Small intestine (tissue), 7 donors: ENCODE measurements around the gene ARL5C. TPM values are rescaled to one million over a fixed set of nuclear protein-coding genes. Genes with fewer than 3 reads are reported as not detected.

ENCODE experiments used
- DNase-seq, 2 donors: peaks; one replicate each; pipeline versions ENCODE4 v3.0.0 to v3.0.0-alpha.2; 2013
- FAIRE-seq: peaks from 2 replicates; lab custom pipeline; 2012; peaks lifted over from hg19 to GRCh38; lab: Jason Lieb, UNC
- H3K27ac ChIP-seq, 3 donors: one replicate each; pipeline ENCODE4 v1.5.1; 2013; ENCODE audit warnings: low read length in 2 of 3, mild to moderate bottlenecking in 2 of 3, control low read depth in 1 of 3, inconsistent platforms in 1 of 3, low read depth in 1 of 3, moderate library complexity in 1 of 3
- H3K27me3 ChIP-seq, 3 donors: one replicate each; pipeline ENCODE4 v1.6.1; 2013; ENCODE audit warnings: low read length in 3 of 3, inconsistent platforms in 1 of 3; ENCODE audit not compliant: control insufficient read depth in 3 of 3, insufficient read depth in 3 of 3
- H3K36me3 ChIP-seq, 3 donors: one replicate each; pipeline ENCODE4 v1.6.1; 2013; ENCODE audit warnings: low read length in 3 of 3, inconsistent platforms in 1 of 3, low read depth in 1 of 3, mild to moderate bottlenecking in 1 of 3, moderate library complexity in 1 of 3; ENCODE audit not compliant: control insufficient read depth in 3 of 3, insufficient read depth in 2 of 3
- H3K4me1 ChIP-seq, 3 donors: one replicate each; pipeline ENCODE4 v1.6.1; 2013; ENCODE audit warnings: low read length in 2 of 3, inconsistent platforms in 1 of 3, low read depth in 1 of 3, mild to moderate bottlenecking in 1 of 3, moderate library complexity in 1 of 3; ENCODE audit not compliant: control insufficient read depth in 3 of 3, insufficient read depth in 2 of 3
- H3K4me3 ChIP-seq, 3 donors: one replicate each; pipeline ENCODE4 v1.5.1; 2013; ENCODE audit warnings: low read length in 3 of 3, control low read depth in 1 of 3, inconsistent platforms in 1 of 3, low read depth in 1 of 3, mild to moderate bottlenecking in 1 of 3, moderate library complexity in 1 of 3
- H3K9me3 ChIP-seq, 2 donors: one replicate each; pipeline ENCODE4 v1.6.1; 2013; ENCODE audit warnings: low read depth in 1 of 2, low read length in 1 of 2; ENCODE audit not compliant: control insufficient read depth in 2 of 2, insufficient read depth in 1 of 2
- WGBS, 3 donors: extraction: QIAGEN DNeasy Blood & Tissue Kit; methylation state at CpG; one replicate each; pipeline ENCODE4 v1.1.7; 2013; 5-methylcytosine and 5-hydroxymethylcytosine counted together
- polyA plus RNA-seq, 4 donors: library from polyadenylated mRNA; stranded (reverse) in 3 of 4; unstranded in 1 of 4; fragments of 200-250 nt in 3 of 4; fragments of 120-200 nt in 1 of 4; gene quantifications; one replicate each; pipeline versions ENCODE4 v1.2.1 to v1.2.3, GENCODE V29; 2013
- donor health status: healthy with polysubstance abuse.
- donor health status: control.
- donor health status: control.
- donor health status: Bipolar disorder and iron deficiency.
- donor health status: healthy.

Gene ARL5C
- polyA plus RNA-seq, 4 donors, result 0.06 TPM; not detected in 3

- Histone ChIP-seq H3K27me3 (peaks cover 0 to 34% (median 0%) of the 10 kb centered on the region in 3 donors), H3K27ac (no peak overlapping the region), H3K36me3 (no peaks in the 10 kb centered on the region), H3K4me3 (no peak overlapping the region), H3K9me3 (no peaks in the 10 kb centered on the region), H3K4me1 (peaks cover 0 to 10% (median 0%) of the 10 kb centered on the region in 3 donors)
- FAIRE-seq (no peak), DNase-seq (no peak)
- 61 to 75% (median 74%) methylated on average over 5 of the region's 5 CpGs for WGBS, 3 donors
These were observed 15.8 kb downstream of the ARL5C start for GRCh38 chr17:39150104-39150634.

GRCh38 chr17:39147221-39148185 lies 18.5 kb downstream of the ARL5C start:
- no peak for FAIRE-seq
- Histone ChIP-seq H3K27me3 (peaks cover 0 to 34% (median 0%) of the 10 kb centered on the region in 3 donors), H3K36me3 (no peaks in the 10 kb centered on the region), H3K9me3 (no peaks in the 10 kb centered on the region), H3K4me3 (no peak overlapping the region), H3K4me1 (peaks cover 0 to 9% (median 3%) of the 10 kb centered on the region in 3 donors), H3K27ac (no peak overlapping the region)
- WGBS, 3 donors, result 71 to 75% (median 71%) methylated on average over 13 of the region's 13 CpGs
- DNase-seq, result no peak

- no peak overlapping the region for H3K4me3 ChIP-seq
- H3K27me3 ChIP-seq, result peaks cover 0 to 29% (median 0%) of the 10 kb centered on the region in 3 donors
- H3K9me3 ChIP-seq, result no peaks in the 10 kb centered on the region
- FAIRE-seq (no peak), DNase-seq (no peak)
- peaks cover 0 to 3% (median 0%) of the 10 kb centered on the region in 3 donors for H3K4me1 ChIP-seq
- 84 to 92% (median 85%) methylated on average over 3 of the region's 3 CpGs for WGBS, 3 donors
- no peaks in the 10 kb centered on the region for H3K36me3 ChIP-seq
- no peak overlapping the region for H3K27ac ChIP-seq
These were observed 19.7 kb downstream of the ARL5C start for GRCh38 chr17:39146273-39146672.

GRCh38 chr17:39145143-39145542 lies 20.8 kb downstream of the ARL5C start:
- Histone ChIP-seq H3K27ac (peak overlapping the region in 1 of 3 donors; percentile 13), H3K27me3 (peaks cover 0 to 18% (median 0%) of the 10 kb centered on the region in 3 donors), H3K36me3 (no peaks in the 10 kb centered on the region), H3K9me3 (no peaks in the 10 kb centered on the region), H3K4me1 (peaks cover 0 to 3% (median 0%) of the 10 kb centered on the region in 3 donors), H3K4me3 (no peak overlapping the region)
- no peak for FAIRE-seq
- DNase-seq, result no peak
- WGBS, 3 donors, result 77 to 89% (median 79%) methylated on average over 3 of the region's 3 CpGs

- Histone ChIP-seq H3K27ac (peak overlapping the region in 1 of 3 donors; percentile 56), H3K36me3 (no peaks in the 10 kb centered on the region), H3K27me3 (peaks cover 0 to 15% (median 0%) of the 10 kb centered on the region in 3 donors), H3K4me3 (no peak overlapping the region), H3K9me3 (no peaks in the 10 kb centered on the region), H3K4me1 (peaks cover 0 to 3% (median 0%) of the 10 kb centered on the region in 3 donors)
- DNase-seq (peak; percentile 23 to 72), FAIRE-seq (no peak)
- 6 to 27% (median 12%) methylated on average over 9 of the region's 9 CpGs for WGBS, 3 donors
These were observed 21.5 kb downstream of the ARL5C start for GRCh38 chr17:39144416-39144840.

- peak overlapping the region in 1 of 3 donors; percentile 56 for H3K27ac ChIP-seq
- no peak for FAIRE-seq
- WGBS, 3 donors, result 81 to 91% (median 88%) methylated on average over 7 of the region's 7 CpGs
- peaks cover 0 to 3% (median 0%) of the 10 kb centered on the region in 3 donors for H3K4me1 ChIP-seq
- DNase-seq, result no peak
- no peaks in the 10 kb centered on the region for H3K9me3 ChIP-seq
- H3K36me3 ChIP-seq, result no peaks in the 10 kb centered on the region
- H3K27me3 ChIP-seq, result peaks cover 0 to 9% (median 0%) of the 10 kb centered on the region in 3 donors
- no peak overlapping the region for H3K4me3 ChIP-seq
These were observed 22.3 kb downstream of the ARL5C start for GRCh38 chr17:39143552-39144093.

- H3K4me3 ChIP-seq, result no peak overlapping the region
- 85 to 92% (median 92%) methylated on average over 11 of the region's 11 CpGs for WGBS, 3 donors
- H3K4me1 ChIP-seq, result peaks cover 0 to 3% (median 0%) of the 10 kb centered on the region in 3 donors
- FAIRE-seq (no peak), DNase-seq (no peak)
- no peaks in the 10 kb centered on the region for H3K36me3 ChIP-seq
- H3K27me3 ChIP-seq, result no peaks in the 10 kb centered on the region
- H3K27ac ChIP-seq, result no peak overlapping the region
- H3K9me3 ChIP-seq, result no peaks in the 10 kb centered on the region
These were observed 23.9 kb downstream of the ARL5C start for GRCh38 chr17:39141915-39142664.

- Histone ChIP-seq H3K27me3 (no peaks in the 10 kb centered on the region), H3K9me3 (no peaks in the 10 kb centered on the region), H3K4me3 (no peak overlapping the region), H3K27ac (no peak overlapping the region), H3K4me1 (peaks cover 0 to 3% (median 0%) of the 10 kb centered on the region in 3 donors), H3K36me3 (no peaks in the 10 kb centered on the region)
- 89 to 95% (median 92%) methylated on average over 5 of the region's 5 CpGs for WGBS, 3 donors
- FAIRE-seq, result no peak
- no peak for DNase-seq
These were observed 24.7 kb downstream of the ARL5C start for GRCh38 chr17:39141294-39141693.
